ENCODE results near the gene ADGRL3.
"Not testable (repeated sequence)": the region's sequence is repeated elsewhere in the genome, so short reads cannot be mapped to it uniquely, and the experiment has no call there.

Gene ADGRL3

GRCh38 chr4:61760820-61761219 lies 560.7 kb downstream of the ADGRL3 start:
- no peak overlapping the region for H3K4me3 ChIP-seq (ENCODE audit: control insufficient read depth, low read depth, low read length)
- no peak for DNase-seq (ENCODE audit: low read depth)
- TF ChIP-seq CTCF (IDR thresholded peaks at IDR 0.05; ENCODE audit: control insufficient read depth, insufficient read depth, low read depth, low read length, missing control alignments), result no peak

DNA sequence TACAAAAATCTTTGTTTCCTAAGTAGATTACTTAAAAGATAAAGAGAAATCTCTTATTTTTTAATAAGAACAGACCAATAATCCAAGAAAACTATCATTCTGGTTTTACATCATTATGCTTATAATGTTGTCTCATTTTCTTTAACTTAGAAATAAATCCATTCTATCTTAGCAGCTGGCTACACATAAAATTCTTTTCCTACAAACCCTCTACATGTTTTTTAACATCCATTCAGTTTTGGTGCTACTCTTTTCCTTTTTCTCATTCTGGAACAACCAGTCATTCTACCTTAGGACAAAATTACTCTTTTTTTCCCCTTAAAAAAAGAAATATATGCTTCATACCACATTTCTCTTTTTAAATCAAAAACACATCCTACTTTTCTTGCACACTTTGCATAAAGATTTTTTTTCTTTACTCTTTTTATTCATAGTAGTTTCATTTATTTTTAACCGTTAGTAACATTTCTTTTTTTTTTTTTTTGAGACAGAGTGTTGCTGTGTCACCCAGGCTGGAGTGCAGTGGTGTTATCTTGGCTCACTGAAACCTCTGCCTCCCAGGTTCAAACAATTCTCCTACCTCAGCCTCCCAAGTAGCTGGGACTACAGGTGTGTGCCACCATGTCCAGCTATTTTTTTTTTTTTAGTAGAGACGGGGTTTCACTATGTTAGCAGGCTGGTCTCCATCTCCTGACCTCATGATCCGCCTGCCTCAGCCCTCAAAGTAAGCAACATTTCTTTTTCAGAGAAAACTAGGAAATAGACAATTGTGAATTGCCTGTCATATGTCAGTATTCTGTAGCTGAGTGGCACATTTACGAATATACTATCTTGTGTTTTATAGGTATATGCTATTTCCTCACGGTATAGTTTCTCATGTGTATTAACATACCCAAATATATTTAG lies 562.8 kb downstream of the ADGRL3 start:
- no peak overlapping the region for H3K4me3 ChIP-seq (ENCODE audit: control insufficient read depth, low read depth, low read length)
- no peak for TF ChIP-seq CTCF (IDR thresholded peaks at IDR 0.05; ENCODE audit: control insufficient read depth, insufficient read depth, low read depth, low read length, missing control alignments)
- DNase-seq (ENCODE audit: low read depth), result no peak

DNA sequence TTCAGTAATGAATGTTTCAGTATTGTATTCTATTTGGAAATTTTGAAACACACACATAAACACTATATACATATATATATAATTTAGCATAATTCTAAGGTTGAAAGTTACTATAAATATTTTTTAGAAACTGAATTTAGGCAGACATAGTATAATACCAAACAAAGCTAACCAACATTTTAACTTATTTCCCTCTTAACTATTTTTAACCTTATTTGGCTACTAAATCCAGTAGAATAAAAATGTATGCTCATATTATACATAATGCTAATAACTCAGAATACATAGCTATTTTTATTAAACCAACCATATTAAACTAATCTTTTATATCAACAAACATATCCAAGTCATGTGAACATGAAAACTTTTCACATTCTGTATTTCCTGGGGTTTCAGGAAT lies 563.6 kb downstream of the ADGRL3 start:
- DNase-seq (ENCODE audit: low read depth), result no peak

DNA sequence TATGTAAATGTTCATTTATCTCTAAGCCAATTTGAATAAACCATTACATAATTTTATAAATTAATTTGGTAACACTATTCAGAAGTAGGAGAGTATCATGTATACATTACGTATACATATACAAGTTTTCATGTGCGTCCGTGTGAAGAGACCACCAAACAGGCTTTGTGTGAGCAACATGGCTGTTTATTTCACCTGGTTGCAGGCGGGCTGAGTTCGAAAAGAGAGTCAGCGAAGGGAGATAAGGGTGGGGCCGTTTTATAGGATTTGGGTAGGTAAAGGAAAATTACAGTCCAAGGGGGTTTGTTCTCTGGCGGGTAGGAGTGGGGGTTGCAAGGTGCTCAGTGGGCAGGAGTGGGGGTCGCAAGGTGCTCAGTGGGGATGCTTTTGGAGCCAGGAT lies 564.0 kb downstream of the ADGRL3 start:
- not testable (repeated sequence) for H3K4me3 ChIP-seq (ENCODE audit: control insufficient read depth, low read depth, low read length); DNase-seq (ENCODE audit: low read depth)

More for the DNA sequence above, 563.6 kb downstream of the ADGRL3 start:
- TF ChIP-seq CTCF (IDR thresholded peaks at IDR 0.05; ENCODE audit: control insufficient read depth, insufficient read depth, low read depth, low read length, missing control alignments), result no peak
- H3K4me3 ChIP-seq (ENCODE audit: control insufficient read depth, low read depth, low read length), result no peak overlapping the region

- H3K4me3 ChIP-seq (ENCODE audit: control insufficient read depth, low read depth, low read length); DNase-seq (ENCODE audit: low read depth): not testable (repeated sequence)
Measured at GRCh38 chr4:61769444-61770167, 569.5 kb downstream of the ADGRL3 start.

- TF ChIP-seq CTCF (IDR thresholded peaks at IDR 0.05; ENCODE audit: control insufficient read depth, insufficient read depth, low read depth, low read length, missing control alignments), result no peak
- no peak for DNase-seq (ENCODE audit: low read depth)
- no peak overlapping the region for H3K4me3 ChIP-seq (ENCODE audit: control insufficient read depth, low read depth, low read length)
Measured at GRCh38 chr4:61770456-61770855, 570.3 kb downstream of the ADGRL3 start.

- TF ChIP-seq CTCF (IDR thresholded peaks at IDR 0.05; ENCODE audit: control insufficient read depth, insufficient read depth, low read depth, low read length, missing control alignments), result no peak
- H3K4me3 ChIP-seq (ENCODE audit: control insufficient read depth, low read depth, low read length), result no peak overlapping the region
- DNase-seq (ENCODE audit: low read depth), result no peak
Measured at GRCh38 chr4:61771056-61771455, 570.9 kb downstream of the ADGRL3 start.
